Natural killer cell (primary cell): ENCODE measurements around the gene CLCN4. TPM values are rescaled to one million over a fixed set of nuclear protein-coding genes. Genes with fewer than 3 reads are reported as not detected.

Experiments
- ATAC-seq, 3 donors: fragments of 150-1000 bp in 2 of 3; fragments of 200-7000 bp in 1 of 3; cut with Tn5 transposase; 1 replicate in 1 of 3; 2 replicates in 2 of 3; pipeline ENCODE4 v1.10.0; 2021; ENCODE audit warnings: mild to moderate bottlenecking in 2 of 3, moderate library complexity in 2 of 3
- DNase-seq, 2 donors: peaks; one replicate each; pipeline versions ENCODE4 v3.0.0 to v3.0.0-alpha.2; 2013 to 2021; ENCODE audit warnings: mixed read lengths in 1 of 2
- H3K27ac ChIP-seq: one replicate; pipeline ENCODE4 v1.5.1; 2013; ENCODE audit warnings: mild to moderate bottlenecking, low read length
- H3K27me3 ChIP-seq: one replicate; pipeline ENCODE4 v1.6.1; 2013; ENCODE audit warnings: low read length; ENCODE audit not compliant: control insufficient read depth, insufficient read depth
- H3K36me3 ChIP-seq: one replicate; pipeline ENCODE4 v1.6.1; 2013; ENCODE audit warnings: low read length; ENCODE audit not compliant: control insufficient read depth, insufficient read depth
- H3K4me1 ChIP-seq: one replicate; pipeline ENCODE4 v1.6.1; 2013; ENCODE audit warnings: low read length; ENCODE audit not compliant: control insufficient read depth, insufficient read depth
- H3K4me3 ChIP-seq: one replicate; pipeline ENCODE4 v1.5.1; 2013; ENCODE audit warnings: low read length
- H3K9me3 ChIP-seq: one replicate; pipeline ENCODE4 v1.6.1; 2013; ENCODE audit warnings: low read length; ENCODE audit not compliant: control insufficient read depth, insufficient read depth
- H3K27ac Mint-ChIP-seq, 2 donors: one replicate each; pipeline ENCODE4 v1.8.0; 2022; ENCODE audit warnings: mild to moderate bottlenecking in 2 of 2, mixed read lengths in 2 of 2, moderate library complexity in 1 of 2
- H3K27me3 Mint-ChIP-seq, 2 donors: one replicate each; pipeline ENCODE4 v1.8.0; 2022; ENCODE audit warnings: low read depth in 2 of 2, mixed read lengths in 2 of 2
- H3K36me3 Mint-ChIP-seq: one replicate; pipeline ENCODE4 v1.8.0; 2022; ENCODE audit warnings: mixed read lengths
- H3K4me1 Mint-ChIP-seq, 2 donors: one replicate each; pipeline ENCODE4 v1.8.0; 2022; ENCODE audit warnings: mixed read lengths in 2 of 2
- H3K4me3 Mint-ChIP-seq: one replicate; pipeline ENCODE4 v1.8.0; 2022; ENCODE audit warnings: mild to moderate bottlenecking, moderate library complexity, mixed read lengths
- H3K9me3 Mint-ChIP-seq, 2 donors: one replicate each; pipeline ENCODE4 v1.8.0; 2022; ENCODE audit warnings: mixed read lengths in 2 of 2
- WGBS: methylation state at CpG from one replicate; pipeline ENCODE4 v1.1.7; 2013; ENCODE audit warnings: missing lambda C conversion rate; ENCODE audit not compliant: insufficient coverage; 5-methylcytosine and 5-hydroxymethylcytosine counted together
- intact Hi-C: fragments of 100-400 bp; cut with micrococcal nuclease; formaldehyde crosslinking; loops from one replicate; pipeline ENCODE4 v1.14.2; 2022
- total RNA-seq, 4 donors: library from RNA; stranded (reverse); fragments of 120-200 nt in 1 of 4; gene quantifications; one replicate each; pipeline versions ENCODE4 v1.2.3 to v1.2.4, GENCODE V29; 2013 to 2022
- TF ChIP-seq, protein P1 (sequence below): fragments of 200-600 bp; IDR thresholded peaks from one replicate; pipeline ENCODE4 v1.8.0; 2022; ENCODE audit warnings: antibody characterized with exemption

The CLCN4 gene
- total RNA-seq, 3 donors from 2014 or later (not counting 1 experiment from before 2014, with no cell fraction given), result 0.05 to 0.66 (median 0.23) TPM

GRCh38 chrX:10184411-10184810 is 27.6 kb downstream of the CLCN4 start:
- Mint-ChIP-seq H3K27me3 (peaks cover 10 to 11% of the 10 kb centered on the region in 2 donors), H3K27ac (no peak overlapping the region), H3K4me3 (no peak overlapping the region), H3K36me3 (no peaks in the 10 kb centered on the region), H3K9me3 (no peaks in the 10 kb centered on the region), H3K4me1 (no peaks in the 10 kb centered on the region)
- ATAC-seq (no peak), DNase-seq (no peak)
- TF ChIP-seq, protein P1, sequence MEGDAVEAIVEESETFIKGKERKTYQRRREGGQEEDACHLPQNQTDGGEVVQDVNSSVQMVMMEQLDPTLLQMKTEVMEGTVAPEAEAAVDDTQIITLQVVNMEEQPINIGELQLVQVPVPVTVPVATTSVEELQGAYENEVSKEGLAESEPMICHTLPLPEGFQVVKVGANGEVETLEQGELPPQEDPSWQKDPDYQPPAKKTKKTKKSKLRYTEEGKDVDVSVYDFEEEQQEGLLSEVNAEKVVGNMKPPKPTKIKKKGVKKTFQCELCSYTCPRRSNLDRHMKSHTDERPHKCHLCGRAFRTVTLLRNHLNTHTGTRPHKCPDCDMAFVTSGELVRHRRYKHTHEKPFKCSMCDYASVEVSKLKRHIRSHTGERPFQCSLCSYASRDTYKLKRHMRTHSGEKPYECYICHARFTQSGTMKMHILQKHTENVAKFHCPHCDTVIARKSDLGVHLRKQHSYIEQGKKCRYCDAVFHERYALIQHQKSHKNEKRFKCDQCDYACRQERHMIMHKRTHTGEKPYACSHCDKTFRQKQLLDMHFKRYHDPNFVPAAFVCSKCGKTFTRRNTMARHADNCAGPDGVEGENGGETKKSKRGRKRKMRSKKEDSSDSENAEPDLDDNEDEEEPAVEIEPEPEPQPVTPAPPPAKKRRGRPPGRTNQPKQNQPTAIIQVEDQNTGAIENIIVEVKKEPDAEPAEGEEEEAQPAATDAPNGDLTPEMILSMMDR, result no peak
- Histone ChIP-seq H3K4me1 (no peaks in the 10 kb centered on the region), H3K36me3 (no peaks in the 10 kb centered on the region), H3K27me3 (no peaks in the 10 kb centered on the region), H3K9me3 (no peaks in the 10 kb centered on the region), H3K27ac (no peak overlapping the region), H3K4me3 (no peak overlapping the region)
- intact Hi-C loops, result no loop called here
- WGBS, result no CpG with 5 or more reads among the region's 2 CpGs

- 94% methylated on average over 7 of the region's 9 CpGs for WGBS
- Mint-ChIP-seq H3K27ac (no peak overlapping the region), H3K36me3 (no peaks in the 10 kb centered on the region), H3K9me3 (no peaks in the 10 kb centered on the region), H3K4me1 (no peaks in the 10 kb centered on the region), H3K4me3 (no peak overlapping the region), H3K27me3 (peaks cover 10 to 11% of the 10 kb centered on the region in 2 donors)
- H3K4me1 ChIP-seq, result no peaks in the 10 kb centered on the region
- H3K27me3 ChIP-seq, result no peaks in the 10 kb centered on the region
- DNase-seq, result no peak
- intact Hi-C loops, result loop anchor here (5.0 kb wide), 1 partner anchor 431 kb away; no protein-coding TSS in a partner anchor
- TF ChIP-seq, protein P1, result no peak
- H3K36me3 ChIP-seq, result no peaks in the 10 kb centered on the region
- no peak for ATAC-seq
- H3K9me3 ChIP-seq, result no peaks in the 10 kb centered on the region
- H3K4me3 ChIP-seq, result no peak overlapping the region
- no peak overlapping the region for H3K27ac ChIP-seq
Measured at GRCh38 chrX:10186355-10186754, 29.6 kb downstream of the CLCN4 start.

DNA sequence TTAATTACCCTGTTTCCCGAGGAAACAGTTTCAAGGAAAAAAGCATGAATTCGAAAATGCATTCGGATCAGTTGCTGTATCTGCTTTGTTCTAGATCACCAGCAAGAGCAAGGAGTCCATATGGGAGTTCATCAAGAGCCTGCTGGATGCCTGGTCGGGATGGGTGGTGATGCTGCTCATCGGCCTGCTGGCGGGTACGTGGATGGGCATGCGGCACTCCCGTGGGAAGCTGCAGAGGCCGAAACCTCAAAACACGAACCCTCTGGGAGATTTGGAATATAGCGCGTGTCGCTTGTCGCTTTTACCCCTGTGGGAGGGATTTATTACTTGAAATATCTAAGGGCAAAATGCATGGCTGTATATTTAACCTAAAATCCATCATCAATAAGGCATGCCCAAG is 30.6 kb downstream of the CLCN4 start:
- no peak overlapping the region for H3K27ac Mint-ChIP-seq
- WGBS, result 90% methylated on average over 9 of the region's 15 CpGs
- no peaks in the 10 kb centered on the region for H3K4me1 Mint-ChIP-seq
- Histone ChIP-seq H3K4me1 (no peaks in the 10 kb centered on the region), H3K9me3 (no peaks in the 10 kb centered on the region), H3K4me3 (no peak overlapping the region), H3K27ac (no peak overlapping the region), H3K36me3 (no peaks in the 10 kb centered on the region), H3K27me3 (no peaks in the 10 kb centered on the region)
- ATAC-seq, result no peak
- no peaks in the 10 kb centered on the region for H3K9me3 Mint-ChIP-seq
- intact Hi-C loops, result loop anchor here (5.0 kb wide), 1 partner anchor 430 kb away; no protein-coding TSS in a partner anchor
- TF ChIP-seq, protein P1, result no peak
- no peaks in the 10 kb centered on the region for H3K36me3 Mint-ChIP-seq
- peaks cover 10 to 11% of the 10 kb centered on the region in 2 donors for H3K27me3 Mint-ChIP-seq
- H3K4me3 Mint-ChIP-seq, result no peak overlapping the region
- no peak for DNase-seq
